ENCODE results near the gene MYRF.

- TF ChIP-seq, protein P1, sequence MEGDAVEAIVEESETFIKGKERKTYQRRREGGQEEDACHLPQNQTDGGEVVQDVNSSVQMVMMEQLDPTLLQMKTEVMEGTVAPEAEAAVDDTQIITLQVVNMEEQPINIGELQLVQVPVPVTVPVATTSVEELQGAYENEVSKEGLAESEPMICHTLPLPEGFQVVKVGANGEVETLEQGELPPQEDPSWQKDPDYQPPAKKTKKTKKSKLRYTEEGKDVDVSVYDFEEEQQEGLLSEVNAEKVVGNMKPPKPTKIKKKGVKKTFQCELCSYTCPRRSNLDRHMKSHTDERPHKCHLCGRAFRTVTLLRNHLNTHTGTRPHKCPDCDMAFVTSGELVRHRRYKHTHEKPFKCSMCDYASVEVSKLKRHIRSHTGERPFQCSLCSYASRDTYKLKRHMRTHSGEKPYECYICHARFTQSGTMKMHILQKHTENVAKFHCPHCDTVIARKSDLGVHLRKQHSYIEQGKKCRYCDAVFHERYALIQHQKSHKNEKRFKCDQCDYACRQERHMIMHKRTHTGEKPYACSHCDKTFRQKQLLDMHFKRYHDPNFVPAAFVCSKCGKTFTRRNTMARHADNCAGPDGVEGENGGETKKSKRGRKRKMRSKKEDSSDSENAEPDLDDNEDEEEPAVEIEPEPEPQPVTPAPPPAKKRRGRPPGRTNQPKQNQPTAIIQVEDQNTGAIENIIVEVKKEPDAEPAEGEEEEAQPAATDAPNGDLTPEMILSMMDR (conservative IDR thresholded peaks at IDR 0.05; ENCODE audit: low read depth, low read length): no peak
- no peak for TF ChIP-seq CHD1 (IDR thresholded peaks at IDR 0.05; ENCODE audit: low read depth, low read length)
- no peak for TF ChIP-seq POLR2A (IDR thresholded peaks at IDR 0.05; ENCODE audit: low read depth, low read length)
- TF ChIP-seq FOS (IDR thresholded peaks at IDR 0.05; ENCODE audit: low read depth, low read length): no peak
- TF ChIP-seq USF2 (IDR thresholded peaks at IDR 0.05; ENCODE audit: low read depth, low read length): no peak
- TF ChIP-seq BHLHE40 (IDR thresholded peaks at IDR 0.05; ENCODE audit: low read depth, low read length): no peak
- TF ChIP-seq MAZ (IDR thresholded peaks at IDR 0.05; ENCODE audit: borderline replicate concordance, low read depth, low read length): no peak
Observed at GRCh38 chr11:61777234-61778090, 25.0 kb downstream of the MYRF start.
